Loucy (cell line): Measurements from ENCODE around the gene LDLRAD4.

Source experiments
- H2AFZ ChIP-seq: fragments of 200-600 bp; sonication (generic); 2 replicates; pipeline ENCODE4 v1.6.0; 2016; ENCODE audit warnings: antibody characterized with exemption, mild to moderate bottlenecking, low read length, moderate library complexity
- H3F3A ChIP-seq: fragments of 200-600 bp; 2 replicates; pipeline ENCODE4 v1.6.0; 2016; ENCODE audit warnings: antibody characterized with exemption, low read depth, mild to moderate bottlenecking
- H3K27me3 ChIP-seq: fragments of 200-600 bp; sonication (generic); 2 replicates; pipeline ENCODE4 v1.6.1; 2014; ENCODE audit warnings: low read length, mild to moderate bottlenecking; ENCODE audit not compliant: insufficient read depth, poor library complexity, severe bottlenecking
- H3K36me3 ChIP-seq: fragments of 200-600 bp; sonication (generic); 2 replicates; pipeline ENCODE4 v1.6.1; 2016; ENCODE audit warnings: low read length; ENCODE audit not compliant: insufficient read depth
- H3K4me1 ChIP-seq: fragments of 200-600 bp; sonication (generic); 2 replicates; pipeline ENCODE4 v1.5.1; 2014; ENCODE audit warnings: low read length, mild to moderate bottlenecking; ENCODE audit not compliant: insufficient read depth, poor library complexity, severe bottlenecking
- H3K4me2 ChIP-seq: fragments of 200-600 bp; sonication (generic); 2 replicates; pipeline ENCODE4 v1.6.0; 2014; ENCODE audit warnings: antibody characterized with exemption, low read length, low read depth, mild to moderate bottlenecking; ENCODE audit not compliant: poor library complexity, severe bottlenecking
- H3K4me3 ChIP-seq: fragments of 200-600 bp; sonication (generic); 2 replicates; pipeline ENCODE4 v1.5.1; 2014; ENCODE audit warnings: low read length, mild to moderate bottlenecking, mixed read lengths; ENCODE audit not compliant: poor library complexity, severe bottlenecking
- H3K79me2 ChIP-seq: fragments of 200-600 bp; sonication (generic); 2 replicates; pipeline ENCODE4 v1.6.1; 2014; ENCODE audit warnings: low read length; ENCODE audit not compliant: insufficient read depth
- H3K9ac ChIP-seq: fragments of 200-600 bp; sonication (generic); 2 replicates; pipeline ENCODE4 v1.6.0; 2014; ENCODE audit warnings: mild to moderate bottlenecking, low read depth, low read length, moderate library complexity; ENCODE audit not compliant: poor library complexity, severe bottlenecking
- H3K9me2 ChIP-seq: fragments of 200-600 bp; sonication (generic); replicated peaks from 2 replicates; pipeline ENCODE4 v1.6.1; 2016; ENCODE audit warnings: low read depth, low read length, mixed read lengths
- H3K9me3 ChIP-seq: fragments of 200-600 bp; sonication (generic); 2 replicates; pipeline ENCODE4 v1.6.1; 2014; ENCODE audit warnings: mild to moderate bottlenecking, antibody characterized with exemption, low read length, low read depth; ENCODE audit not compliant: insufficient read depth
- H4K20me1 ChIP-seq: fragments of 200-600 bp; sonication (generic); 2 replicates; pipeline ENCODE4 v1.6.0; 2014; ENCODE audit warnings: antibody characterized with exemption, low read length, mild to moderate bottlenecking; ENCODE audit not compliant: insufficient read depth, poor library complexity, severe bottlenecking
- EZH2phosphoT487 ChIP-seq: fragments of 200-600 bp; IDR thresholded peaks from 2 replicates; pipeline ENCODE4 v1.6.1; 2018; ENCODE audit warnings: antibody characterized with exemption, mild to moderate bottlenecking, moderate library complexity, borderline replicate concordance
- TF ChIP-seq, protein P1 (sequence below): fragments of 200-600 bp; sonication (generic); conservative IDR thresholded peaks from 2 replicates; pipeline ENCODE4 v1.5.1; 2014; ENCODE audit warnings: mild to moderate bottlenecking, antibody characterized with exemption, low read length

Gene LDLRAD4

DNA sequence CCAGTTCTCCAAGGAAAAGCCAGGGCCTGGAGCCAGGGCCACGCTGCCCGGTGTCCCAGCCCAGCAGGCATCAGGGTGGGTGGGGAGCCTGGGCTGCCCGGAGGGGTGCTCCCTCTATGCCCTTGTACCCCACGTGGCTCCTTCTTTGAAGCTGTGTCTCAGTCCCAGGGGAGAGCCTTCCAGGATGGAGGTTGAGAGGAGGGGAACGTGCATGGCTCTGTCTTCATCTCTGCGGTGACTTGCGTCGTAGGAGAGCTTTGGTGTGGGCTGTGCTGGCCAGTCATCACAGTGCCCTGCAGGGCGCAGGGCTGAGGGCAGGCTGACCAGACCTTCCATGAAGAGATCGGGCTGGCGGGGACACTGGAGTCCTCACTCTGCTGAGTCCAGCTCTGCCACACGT, 197.2 kb downstream of the LDLRAD4 start:
- Histone ChIP-seq H3F3A (no peaks in the 10 kb centered on the region), H3K27me3 (no peaks in the 10 kb centered on the region), H3K4me1 (no peaks in the 10 kb centered on the region), H3K4me2 (no peak overlapping the region), H4K20me1 (no peaks in the 10 kb centered on the region), H3K9me3 (no peaks in the 10 kb centered on the region), H2AFZ (no peak overlapping the region), H3K36me3 (no peaks in the 10 kb centered on the region; the same call in 1 of the 2 replicates), H3K9ac (no peak overlapping the region), H3K9me2 (no peaks in the 10 kb centered on the region), H3K79me2 (no peaks in the 10 kb centered on the region), H3K4me3 (no peak overlapping the region)
- no peak for TF ChIP-seq EZH2phosphoT487
- TF ChIP-seq, protein P1, sequence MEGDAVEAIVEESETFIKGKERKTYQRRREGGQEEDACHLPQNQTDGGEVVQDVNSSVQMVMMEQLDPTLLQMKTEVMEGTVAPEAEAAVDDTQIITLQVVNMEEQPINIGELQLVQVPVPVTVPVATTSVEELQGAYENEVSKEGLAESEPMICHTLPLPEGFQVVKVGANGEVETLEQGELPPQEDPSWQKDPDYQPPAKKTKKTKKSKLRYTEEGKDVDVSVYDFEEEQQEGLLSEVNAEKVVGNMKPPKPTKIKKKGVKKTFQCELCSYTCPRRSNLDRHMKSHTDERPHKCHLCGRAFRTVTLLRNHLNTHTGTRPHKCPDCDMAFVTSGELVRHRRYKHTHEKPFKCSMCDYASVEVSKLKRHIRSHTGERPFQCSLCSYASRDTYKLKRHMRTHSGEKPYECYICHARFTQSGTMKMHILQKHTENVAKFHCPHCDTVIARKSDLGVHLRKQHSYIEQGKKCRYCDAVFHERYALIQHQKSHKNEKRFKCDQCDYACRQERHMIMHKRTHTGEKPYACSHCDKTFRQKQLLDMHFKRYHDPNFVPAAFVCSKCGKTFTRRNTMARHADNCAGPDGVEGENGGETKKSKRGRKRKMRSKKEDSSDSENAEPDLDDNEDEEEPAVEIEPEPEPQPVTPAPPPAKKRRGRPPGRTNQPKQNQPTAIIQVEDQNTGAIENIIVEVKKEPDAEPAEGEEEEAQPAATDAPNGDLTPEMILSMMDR = no peak

DNA sequence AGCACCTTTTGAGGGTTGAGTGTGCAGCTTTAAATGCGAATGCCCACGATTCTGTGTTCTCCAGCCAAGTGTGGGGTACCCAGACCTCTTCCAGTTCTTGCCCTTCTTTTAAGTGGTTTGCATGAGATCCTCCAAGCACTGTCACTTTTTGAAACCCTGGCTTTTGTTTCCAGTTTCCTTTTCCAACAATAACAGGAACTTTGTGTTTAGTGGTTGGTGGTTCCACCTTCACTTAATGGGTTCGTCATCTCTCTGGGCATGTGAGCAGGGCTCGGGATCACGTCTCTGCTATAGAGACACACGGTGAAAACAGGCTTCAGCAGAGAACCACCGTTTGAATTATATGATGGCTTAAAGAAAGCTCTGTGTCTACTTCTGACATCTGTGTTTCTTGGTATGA, 197.6 kb downstream of the LDLRAD4 start:
- Histone ChIP-seq H3K36me3 (no peaks in the 10 kb centered on the region; the same call in 1 of the 2 replicates), H2AFZ (no peak overlapping the region), H3K9me2 (no peaks in the 10 kb centered on the region), H3K4me2 (no peak overlapping the region), H3K4me1 (no peaks in the 10 kb centered on the region), H3K27me3 (no peaks in the 10 kb centered on the region), H3K9ac (no peak overlapping the region), H3K79me2 (no peaks in the 10 kb centered on the region), H3F3A (no peaks in the 10 kb centered on the region), H3K9me3 (no peaks in the 10 kb centered on the region), H3K4me3 (no peak overlapping the region), H4K20me1 (no peaks in the 10 kb centered on the region)
- no peak for TF ChIP-seq EZH2phosphoT487
- TF ChIP-seq, protein P1 = no peak

DNA sequence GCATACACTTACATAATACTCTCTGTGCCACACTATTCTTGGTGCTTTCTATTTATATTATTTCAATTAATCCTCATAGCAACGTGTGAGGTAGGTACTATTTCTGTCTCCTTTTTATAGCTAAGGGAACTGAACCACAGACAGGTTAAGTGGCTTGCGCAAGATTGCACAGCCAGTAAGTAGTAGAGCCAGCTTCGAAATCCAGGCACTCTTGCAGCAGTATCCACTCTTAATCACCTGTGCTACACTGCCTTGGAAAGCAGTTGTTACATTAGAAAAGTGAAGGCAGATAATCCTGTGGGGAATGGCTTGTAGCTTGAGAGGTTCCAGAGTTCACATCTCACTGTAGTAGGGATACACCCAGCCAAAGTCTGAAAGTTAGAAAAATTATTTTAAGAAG, 198.3 kb downstream of the LDLRAD4 start:
- H2AFZ ChIP-seq = no peak overlapping the region
- H3K36me3 ChIP-seq = no peaks in the 10 kb centered on the region; the same call in 1 of the 2 replicates
- no peaks in the 10 kb centered on the region for H3F3A ChIP-seq
- no peaks in the 10 kb centered on the region for H3K4me1 ChIP-seq
- TF ChIP-seq EZH2phosphoT487 = no peak
- TF ChIP-seq, protein P1 = no peak
- H3K9ac ChIP-seq = no peak overlapping the region
- no peaks in the 10 kb centered on the region for H3K27me3 ChIP-seq
- H3K4me2 ChIP-seq = no peak overlapping the region
- H3K9me3 ChIP-seq = no peaks in the 10 kb centered on the region
- no peak overlapping the region for H3K4me3 ChIP-seq
- H4K20me1 ChIP-seq = no peaks in the 10 kb centered on the region
- H3K9me2 ChIP-seq = no peaks in the 10 kb centered on the region
- no peaks in the 10 kb centered on the region for H3K79me2 ChIP-seq
